Left lobe of liver (tissue), 2 donors: ENCODE results near the gene GNPDA1. TPM values are rescaled to one million over a fixed set of nuclear protein-coding genes. Genes with fewer than 3 reads are reported as not detected.

Source experiments
- ATAC-seq: fragments of 200-7000 bp; cut with Tn5 transposase; one replicate; pipeline ENCODE4 v1.9.1; 2020; ENCODE audit warnings: mild to moderate bottlenecking, moderate library complexity
- DNase-seq: peaks from one replicate; pipeline ENCODE4 v3.0.0-alpha.2; 2020; ENCODE audit warnings: low spot score
- total RNA-seq: library from RNA; stranded (reverse); gene quantifications from one replicate; pipeline ENCODE4 v1.2.1, GENCODE V29; 2021
- donor health status: DM: no; HTN: no; CAD: no; lungs with moderate emphysema.
- donor health status: DM: no; HTN: yes; CAD: no.

Gene GNPDA1
- total RNA-seq, 1 donor from 2014 or later, result 8.8 TPM

DNA sequence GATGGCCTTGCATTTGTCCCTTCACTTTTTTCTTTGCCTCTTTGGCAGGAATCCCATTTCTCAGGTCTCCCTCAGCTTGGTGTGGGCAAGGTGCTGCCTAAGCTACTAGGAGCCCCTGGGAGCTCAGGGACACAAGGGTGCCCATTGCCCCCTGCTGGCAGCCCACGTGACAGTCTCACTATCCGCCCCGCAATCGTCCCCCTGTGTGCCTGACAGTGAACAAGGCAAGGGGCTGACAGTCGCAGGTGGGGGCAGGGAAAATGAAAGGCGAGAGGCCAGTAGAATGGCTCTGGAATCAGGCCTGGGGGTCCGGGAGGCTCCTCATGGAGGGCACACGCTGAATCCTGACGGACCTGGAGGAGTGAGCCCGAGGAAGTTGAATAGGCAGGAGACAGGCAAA is 52.8 kb downstream of the GNPDA1 start:
- DNase-seq (no peak), ATAC-seq (peak; percentile 20)

DNA sequence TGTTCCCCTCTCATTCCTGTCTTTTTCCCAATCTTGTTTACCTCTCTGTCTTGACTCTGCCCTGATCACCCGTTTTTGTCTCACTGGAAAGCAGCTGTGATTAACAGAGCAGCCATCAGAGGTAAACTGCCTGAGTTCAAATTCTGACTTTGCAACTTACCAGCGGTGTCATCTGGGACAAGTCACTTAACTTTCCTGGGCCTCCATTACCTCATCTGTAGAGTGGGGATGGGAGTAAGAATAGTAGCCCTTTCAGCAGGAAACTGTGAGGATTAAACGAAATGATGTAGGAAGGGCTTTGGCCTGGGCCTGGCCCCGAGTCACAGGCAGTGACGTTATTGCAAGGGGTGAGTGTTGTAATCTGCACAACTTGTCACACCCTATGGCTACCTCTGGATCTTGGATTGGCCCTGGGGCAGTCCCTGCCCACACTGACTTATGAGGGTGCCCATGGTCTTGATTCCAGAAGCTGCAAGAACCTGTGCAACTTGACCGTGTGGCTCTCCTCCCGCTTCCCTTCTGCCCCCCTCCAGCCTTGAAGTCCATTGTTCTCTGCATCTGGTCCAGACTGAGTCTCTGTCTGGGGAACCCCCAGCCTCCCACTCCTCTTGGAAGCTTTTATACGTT is 54.2 kb downstream of the GNPDA1 start:
- ATAC-seq (no peak), DNase-seq (no peak)

DNA sequence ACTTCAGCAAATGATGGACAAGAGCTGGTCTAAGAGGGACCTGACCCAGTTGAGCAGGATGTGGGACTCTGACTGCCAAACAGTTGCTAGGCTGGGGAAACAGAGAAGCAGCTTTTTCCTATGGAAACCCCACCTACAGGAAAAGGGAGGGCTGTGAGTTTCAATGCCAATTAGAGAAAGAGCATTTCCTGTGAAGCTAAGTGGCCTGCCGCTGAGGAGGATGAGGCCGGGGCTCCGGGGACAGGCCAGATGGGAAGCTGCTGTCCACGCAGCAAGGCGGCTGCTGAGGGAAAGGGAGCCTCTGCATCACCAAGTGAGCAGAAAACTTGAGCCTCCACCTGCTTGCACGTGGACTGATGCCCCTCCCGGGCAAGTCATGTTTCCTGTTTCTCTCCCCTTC is 54.7 kb downstream of the GNPDA1 start, which contains the start of gene PCDH12:
PCDH12 (minus strand) TSS at position 90 of the 400 bp plus-strand sequence. CDS start 351 bp downstream, outside the sequence.
- DNase-seq, result no peak
- peak; percentile 43 for ATAC-seq

DNA sequence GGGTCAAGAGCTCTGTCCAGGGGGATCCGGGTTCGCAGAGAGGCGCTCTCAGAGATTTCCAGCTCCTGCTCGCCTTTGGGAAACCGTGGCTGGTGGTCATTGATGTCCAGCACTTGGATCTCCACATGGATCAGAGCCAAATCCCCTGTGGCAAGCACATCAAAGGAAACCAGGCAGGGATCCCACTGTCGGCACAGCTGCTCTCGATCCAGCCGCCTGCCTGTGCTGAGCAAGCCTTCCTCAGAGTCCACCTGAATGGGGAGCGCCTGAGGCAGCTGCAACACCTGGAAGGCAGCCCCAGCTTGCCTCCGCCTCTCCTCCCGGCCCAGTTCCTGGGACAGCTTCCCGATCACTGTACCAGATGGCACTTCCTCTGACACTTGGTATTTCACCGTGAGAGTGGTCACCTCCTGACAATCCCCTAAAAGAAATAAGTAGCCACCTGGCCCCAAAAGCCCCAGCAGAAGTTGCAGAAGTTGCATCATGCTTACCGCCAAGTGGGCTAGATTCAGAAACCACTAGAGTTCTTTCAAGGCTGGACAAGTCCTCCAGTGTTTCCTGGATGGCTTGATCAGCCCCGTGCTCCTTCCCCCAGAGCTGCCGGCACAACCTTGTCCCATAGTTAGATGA is 55.3 kb downstream of the GNPDA1 start:
- no peak for ATAC-seq
- DNase-seq, result no peak

DNA sequence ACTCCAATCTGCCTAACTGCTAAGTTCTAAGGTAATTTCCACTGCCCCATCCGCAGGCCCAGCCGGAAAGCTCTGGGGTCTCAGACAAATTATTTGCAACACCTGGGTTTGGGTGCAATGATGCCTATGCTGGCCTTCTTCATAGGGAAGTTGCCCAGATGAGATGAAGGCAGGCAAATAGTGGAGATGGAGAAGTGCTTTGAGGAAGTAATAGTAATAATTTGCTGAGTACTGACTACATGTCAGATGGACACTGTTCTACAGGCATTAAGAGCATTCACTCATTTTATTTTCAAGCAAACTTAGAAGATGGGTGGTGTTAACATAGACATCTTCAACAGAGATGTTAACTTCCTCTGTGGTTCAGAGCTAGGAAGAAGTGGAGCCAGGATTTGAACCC is 58.6 kb downstream of the GNPDA1 start:
- ATAC-seq, result no peak
- DNase-seq, result no peak

DNA sequence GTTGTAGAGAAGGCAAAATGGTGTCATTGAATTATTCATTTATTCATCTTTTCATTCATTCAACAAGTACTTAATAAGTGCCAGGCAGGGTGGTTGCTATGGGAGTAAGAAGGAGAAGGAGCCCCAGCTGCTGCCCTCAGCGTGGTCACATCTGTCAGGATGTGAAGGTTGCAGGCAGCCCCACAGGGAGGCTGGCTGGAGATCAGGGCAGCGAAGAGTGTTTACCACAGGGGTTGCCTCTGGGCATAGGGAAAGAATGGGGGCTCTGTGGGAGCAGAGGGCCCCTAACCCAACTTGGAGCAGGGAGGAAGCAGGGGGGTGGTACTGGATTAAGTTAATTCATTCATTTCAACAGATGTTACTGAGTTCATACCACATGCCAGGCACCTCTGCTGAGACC is 60.8 kb downstream of the GNPDA1 start:
- ATAC-seq, result no peak
- no peak for DNase-seq

DNA sequence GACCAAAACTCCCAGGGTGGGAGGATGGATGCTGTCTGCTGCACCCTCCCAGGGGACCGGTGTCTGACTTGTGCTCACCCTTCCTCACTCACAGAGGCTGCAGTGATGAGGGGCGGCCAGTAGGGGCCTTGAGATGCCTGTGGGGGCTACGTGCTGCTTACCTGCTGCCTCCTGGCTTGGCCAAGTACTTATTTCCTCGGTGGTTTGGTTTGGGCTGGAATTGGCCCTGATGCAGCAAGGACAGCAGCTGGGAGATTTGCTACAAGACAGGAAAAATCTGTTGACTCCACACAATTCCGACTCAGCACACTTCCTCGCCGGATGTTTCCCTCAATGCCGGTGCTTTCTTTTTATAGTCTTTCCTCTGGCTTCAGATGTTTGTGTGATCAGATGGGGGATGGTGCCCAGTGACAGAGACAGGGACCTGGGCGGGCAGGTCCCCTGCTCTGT is 61.5 kb downstream of the GNPDA1 start:
- ATAC-seq (peak; percentile 34), DNase-seq (no peak)

Other genes with a start within 250 kb of the GNPDA1 start
- 33.2 TPM for gene PCDH1, start 134.6 kb downstream of the GNPDA1 start, total RNA-seq
- gene DELE1, start 89.2 kb downstream of the GNPDA1 start, total RNA-seq, result 37.8 TPM
- 3.0 TPM for gene PCDH12, start 54.8 kb downstream of the GNPDA1 start, total RNA-seq
- 38.9 TPM for gene RNF14, start 43.9 kb downstream of the GNPDA1 start, total RNA-seq
- gene NDFIP1, start 95.8 kb upstream of the GNPDA1 start, total RNA-seq, result 46.7 TPM